OCI-LY1 (cell line): ENCODE results near the gene KCNH1.

ENCODE experiments used
- CTCF ChIP-seq: fragments of 200-600 bp; sonication (generic), shearing (Covaris generic); IDR thresholded peaks from 2 replicates; pipeline ENCODE4 v1.5.1; 2017; ENCODE audit warnings: mild to moderate bottlenecking, antibody characterized with exemption, low read length, moderate library complexity, mixed read lengths
- EZH2 ChIP-seq: fragments of 200-600 bp; sonication (generic), shearing (Covaris generic); IDR thresholded peaks from 2 replicates; pipeline ENCODE4 v1.8.0; 2017; ENCODE audit warnings: borderline replicate concordance, mixed run types, mild to moderate bottlenecking, antibody characterized with exemption, low read length, moderate library complexity, mixed read lengths

- TF ChIP-seq CTCF, result no peak
- no peak for TF ChIP-seq EZH2
Observed at GRCh38 chr1:210657806-210658205, 476.1 kb downstream of the KCNH1 start.
